ENCODE measurements around the gene CPNE5. TPM values are rescaled to one million over a fixed set of nuclear protein-coding genes. Genes with fewer than 3 reads are reported as not detected.

The CPNE5 gene
- polyA plus RNA-seq, 2 of the 4 experiments (the other 2 are of a cell fraction): 0.03 to 0.13 TPM

DNA sequence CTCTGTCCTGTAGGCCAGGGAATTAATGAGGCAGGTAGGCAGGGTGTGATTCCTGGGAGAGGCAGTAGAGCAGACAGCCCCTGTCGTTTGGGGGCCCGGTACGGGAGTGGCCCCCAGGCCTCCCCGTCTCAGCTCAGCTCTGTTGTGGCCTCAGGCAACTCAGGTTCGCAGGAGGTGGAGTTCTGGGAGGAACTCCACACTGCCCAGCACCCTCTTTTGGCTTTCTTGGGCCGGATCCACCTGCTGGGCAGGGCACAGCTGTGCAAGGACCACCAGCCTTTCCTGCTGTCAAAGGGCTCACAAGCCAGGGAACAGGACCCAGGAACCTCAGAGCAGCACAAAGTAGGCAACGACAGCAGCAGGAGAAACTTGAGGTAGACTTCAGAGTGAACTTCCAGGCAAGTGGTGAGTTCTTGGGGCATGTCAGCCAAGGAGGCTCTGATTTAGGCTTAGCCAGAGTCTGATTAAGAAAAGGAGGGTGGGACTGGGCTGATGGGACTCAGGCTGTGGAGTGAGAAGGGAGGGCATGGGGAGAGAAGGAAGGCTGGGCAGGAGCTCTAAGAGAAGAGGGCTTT, 104.7 kb downstream of the CPNE5 start (continued):
- TF ChIP-seq, protein P1, sequence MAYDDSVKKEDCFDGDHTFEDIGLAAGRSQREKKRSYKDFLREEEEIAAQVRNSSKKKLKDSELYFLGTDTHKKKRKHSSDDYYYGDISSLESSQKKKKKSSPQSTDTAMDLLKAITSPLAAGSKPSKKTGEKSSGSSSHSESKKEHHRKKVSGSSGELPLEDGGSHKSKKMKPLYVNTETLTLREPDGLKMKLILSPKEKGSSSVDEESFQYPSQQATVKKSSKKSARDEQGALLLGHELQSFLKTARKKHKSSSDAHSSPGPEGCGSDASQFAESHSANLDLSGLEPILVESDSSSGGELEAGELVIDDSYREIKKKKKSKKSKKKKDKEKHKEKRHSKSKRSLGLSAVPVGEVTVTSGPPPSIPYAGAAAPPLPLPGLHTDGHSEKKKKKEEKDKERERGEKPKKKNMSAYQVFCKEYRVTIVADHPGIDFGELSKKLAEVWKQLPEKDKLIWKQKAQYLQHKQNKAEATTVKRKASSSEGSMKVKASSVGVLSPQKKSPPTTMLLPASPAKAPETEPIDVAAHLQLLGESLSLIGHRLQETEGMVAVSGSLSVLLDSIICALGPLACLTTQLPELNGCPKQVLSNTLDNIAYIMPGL (CRISPR knock-in tag; IDR thresholded peaks at IDR 0.05; ENCODE audit: borderline replicate concordance): no peak

DNA sequence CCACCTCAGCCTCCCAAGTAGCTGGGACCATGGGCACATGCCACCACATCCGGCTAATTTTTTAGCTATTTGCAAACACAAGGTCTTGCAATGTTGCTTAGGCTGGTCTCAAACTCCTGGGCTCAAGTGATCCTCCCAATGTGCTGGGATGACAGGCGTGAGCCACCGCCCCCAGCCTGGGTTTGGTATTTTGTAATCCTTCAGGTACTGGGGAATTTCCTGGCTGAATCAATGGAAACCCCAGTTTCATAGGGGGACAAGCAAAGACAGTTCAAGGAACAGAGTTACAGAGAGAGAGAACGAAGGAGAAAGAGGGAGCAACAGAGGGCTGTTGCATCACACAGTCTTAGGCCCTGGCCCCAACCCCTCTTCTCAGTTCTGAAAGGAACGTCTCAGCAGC, 105.9 kb downstream of the CPNE5 start:
- ChIA-PET POLR2A (no interaction called here), CTCF (interaction anchor here (0.9 to 1.7 kb wide), 3 partner anchors 8 to 116 kb away, joined by 3 to 5 read pairs (median 3); no protein-coding TSS in a partner anchor)
- no peak overlapping the region for H3K4me3 ChIP-seq
- no peak overlapping the region for H3K27ac ChIP-seq
- no peak for DNase-seq (ENCODE audit: low read depth in 1 of 2, low spot score in 1 of 2)
- FAIRE-seq: no peak
- no peak overlapping the region for H3K4me2 ChIP-seq
- TF ChIP-seq CHD2 (IDR thresholded peaks at IDR 0.05; ENCODE audit: low read length, partially characterized antibody) (no peak), JUNB (IDR thresholded peaks at IDR 0.05) (no peak), GATA3 (IDR thresholded peaks at IDR 0.05; ENCODE audit: borderline replicate concordance) (no peak), SREBF2 (IDR thresholded peaks at IDR 0.05) (no peak), EP300 (IDR thresholded peaks at IDR 0.05) (no peak), FOXS1 (CRISPR knock-in tag; IDR thresholded peaks at IDR 0.05) (no peak), CBX8 (IDR thresholded peaks at IDR 0.05) (no peak), MYC (IDR thresholded peaks at IDR 0.05; ENCODE audit: borderline replicate concordance, low read length) (no peak), HDAC2 (IDR thresholded peaks at IDR 0.05) (no peak), FOSB (CRISPR knock-in tag; IDR thresholded peaks at IDR 0.05) (no peak), TFCP2L1 (CRISPR knock-in tag; IDR thresholded peaks at IDR 0.05) (no peak), TP53 (CRISPR knock-in tag; IDR thresholded peaks at IDR 0.05) (no peak)
- TF ChIP-seq, protein P2, sequence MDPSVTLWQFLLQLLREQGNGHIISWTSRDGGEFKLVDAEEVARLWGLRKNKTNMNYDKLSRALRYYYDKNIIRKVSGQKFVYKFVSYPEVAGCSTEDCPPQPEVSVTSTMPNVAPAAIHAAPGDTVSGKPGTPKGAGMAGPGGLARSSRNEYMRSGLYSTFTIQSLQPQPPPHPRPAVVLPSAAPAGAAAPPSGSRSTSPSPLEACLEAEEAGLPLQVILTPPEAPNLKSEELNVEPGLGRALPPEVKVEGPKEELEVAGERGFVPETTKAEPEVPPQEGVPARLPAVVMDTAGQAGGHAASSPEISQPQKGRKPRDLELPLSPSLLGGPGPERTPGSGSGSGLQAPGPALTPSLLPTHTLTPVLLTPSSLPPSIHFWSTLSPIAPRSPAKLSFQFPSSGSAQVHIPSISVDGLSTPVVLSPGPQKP (IDR thresholded peaks at IDR 0.05; ENCODE audit: low read depth, low read length): no peak
- TF ChIP-seq, protein P3, sequence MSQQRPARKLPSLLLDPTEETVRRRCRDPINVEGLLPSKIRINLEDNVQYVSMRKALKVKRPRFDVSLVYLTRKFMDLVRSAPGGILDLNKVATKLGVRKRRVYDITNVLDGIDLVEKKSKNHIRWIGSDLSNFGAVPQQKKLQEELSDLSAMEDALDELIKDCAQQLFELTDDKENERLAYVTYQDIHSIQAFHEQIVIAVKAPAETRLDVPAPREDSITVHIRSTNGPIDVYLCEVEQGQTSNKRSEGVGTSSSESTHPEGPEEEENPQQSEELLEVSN (IDR thresholded peaks at IDR 0.05; ENCODE audit: borderline replicate concordance, low read depth): no peak
- no peak for ATAC-seq
- no peaks in the 10 kb centered on the region for H3K9me3 ChIP-seq
- H3K4me1 ChIP-seq: 0 out of 3 replicates have a peak, but pooled peaks cover 7% of the 10 kb centered on the region
- WGBS (ENCODE audit: missing lambda C conversion rate): 81% methylated on average over 5 of the region's 5 CpGs

DNA sequence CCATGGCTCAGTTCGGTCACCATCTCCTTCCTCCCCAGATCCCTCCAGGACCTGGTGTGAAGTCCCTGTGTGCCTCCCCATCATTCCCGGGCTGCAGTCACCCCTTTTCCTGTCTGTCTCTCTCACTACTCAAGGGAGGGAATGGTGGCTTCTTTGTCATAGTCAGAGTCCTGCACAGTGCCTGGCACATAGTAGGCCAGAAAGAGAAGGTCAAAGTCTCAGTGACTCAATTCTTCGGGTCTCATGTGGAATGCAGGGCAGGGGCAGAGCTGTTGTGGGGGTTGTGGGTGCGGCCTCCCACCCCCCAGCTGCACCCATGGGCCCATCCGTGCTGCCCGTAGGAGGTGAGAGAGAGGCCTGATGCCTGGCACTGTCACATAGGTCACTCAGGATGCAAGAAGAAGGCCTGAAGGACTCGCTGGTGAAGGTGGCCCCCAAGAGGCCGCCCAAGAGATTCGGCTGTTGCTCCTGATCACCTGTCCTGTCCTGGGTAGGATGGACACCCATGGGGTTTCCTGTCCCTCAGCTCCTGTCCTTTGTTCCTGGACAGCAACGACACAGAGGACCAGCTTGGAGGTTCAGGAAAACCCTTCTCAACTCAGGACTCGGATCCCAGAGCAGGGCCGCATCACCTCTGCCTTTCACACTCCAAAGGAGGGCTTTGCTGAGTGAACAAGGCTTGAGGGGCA, 107.5 kb downstream of the CPNE5 start:
- H3K4me3 ChIP-seq: no peak overlapping the region
- no peak overlapping the region for H3K27ac ChIP-seq
- DNase-seq (ENCODE audit: low read depth in 1 of 2, low spot score in 1 of 2) (no peak), ATAC-seq (no peak), FAIRE-seq (no peak)
- TF ChIP-seq, protein P4, sequence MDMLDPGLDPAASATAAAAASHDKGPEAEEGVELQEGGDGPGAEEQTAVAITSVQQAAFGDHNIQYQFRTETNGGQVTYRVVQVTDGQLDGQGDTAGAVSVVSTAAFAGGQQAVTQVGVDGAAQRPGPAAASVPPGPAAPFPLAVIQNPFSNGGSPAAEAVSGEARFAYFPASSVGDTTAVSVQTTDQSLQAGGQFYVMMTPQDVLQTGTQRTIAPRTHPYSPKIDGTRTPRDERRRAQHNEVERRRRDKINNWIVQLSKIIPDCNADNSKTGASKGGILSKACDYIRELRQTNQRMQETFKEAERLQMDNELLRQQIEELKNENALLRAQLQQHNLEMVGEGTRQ (IDR thresholded peaks at IDR 0.05): no peak
- TF ChIP-seq, protein P5, sequence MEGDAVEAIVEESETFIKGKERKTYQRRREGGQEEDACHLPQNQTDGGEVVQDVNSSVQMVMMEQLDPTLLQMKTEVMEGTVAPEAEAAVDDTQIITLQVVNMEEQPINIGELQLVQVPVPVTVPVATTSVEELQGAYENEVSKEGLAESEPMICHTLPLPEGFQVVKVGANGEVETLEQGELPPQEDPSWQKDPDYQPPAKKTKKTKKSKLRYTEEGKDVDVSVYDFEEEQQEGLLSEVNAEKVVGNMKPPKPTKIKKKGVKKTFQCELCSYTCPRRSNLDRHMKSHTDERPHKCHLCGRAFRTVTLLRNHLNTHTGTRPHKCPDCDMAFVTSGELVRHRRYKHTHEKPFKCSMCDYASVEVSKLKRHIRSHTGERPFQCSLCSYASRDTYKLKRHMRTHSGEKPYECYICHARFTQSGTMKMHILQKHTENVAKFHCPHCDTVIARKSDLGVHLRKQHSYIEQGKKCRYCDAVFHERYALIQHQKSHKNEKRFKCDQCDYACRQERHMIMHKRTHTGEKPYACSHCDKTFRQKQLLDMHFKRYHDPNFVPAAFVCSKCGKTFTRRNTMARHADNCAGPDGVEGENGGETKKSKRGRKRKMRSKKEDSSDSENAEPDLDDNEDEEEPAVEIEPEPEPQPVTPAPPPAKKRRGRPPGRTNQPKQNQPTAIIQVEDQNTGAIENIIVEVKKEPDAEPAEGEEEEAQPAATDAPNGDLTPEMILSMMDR (IDR thresholded peaks at IDR 0.05): no peak
- TF ChIP-seq ESRRA (IDR thresholded peaks at IDR 0.05; ENCODE audit: borderline replicate concordance, low read length) (no peak), TP53 (CRISPR knock-in tag; IDR thresholded peaks at IDR 0.05) (no peak), RFX5 (IDR thresholded peaks at IDR 0.05) (no peak), JUN (IDR thresholded peaks at IDR 0.05) (no peak), MAZ (IDR thresholded peaks at IDR 0.05; ENCODE audit: borderline replicate concordance, low read depth, low read length) (no peak), ZC3H11A (IDR thresholded peaks at IDR 0.05) (no peak), FOXS1 (CRISPR knock-in tag; IDR thresholded peaks at IDR 0.05) (no peak), EP300 (IDR thresholded peaks at IDR 0.05) (no peak), ZSCAN20 (CRISPR knock-in tag; IDR thresholded peaks at IDR 0.05) (no peak), NFE2L2 (conservative IDR thresholded peaks at IDR 0.05; ENCODE audit: low read length) (no peak), POLR2A (IDR thresholded peaks at IDR 0.05; ENCODE audit: low read length) (no peak), HDAC2 (IDR thresholded peaks at IDR 0.05) (no peak), EHMT2 (IDR thresholded peaks at IDR 0.05; ENCODE audit: low read depth) (no peak), ZNF302 (CRISPR knock-in tag; IDR thresholded peaks at IDR 0.05) (no peak)
- TF ChIP-seq, protein P6, sequence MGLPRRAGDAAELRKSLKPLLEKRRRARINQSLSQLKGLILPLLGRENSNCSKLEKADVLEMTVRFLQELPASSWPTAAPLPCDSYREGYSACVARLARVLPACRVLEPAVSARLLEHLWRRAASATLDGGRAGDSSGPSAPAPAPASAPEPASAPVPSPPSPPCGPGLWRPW (IDR thresholded peaks at IDR 0.05): no peak
- TF ChIP-seq, protein P3 (IDR thresholded peaks at IDR 0.05; ENCODE audit: borderline replicate concordance, low read depth): no peak
- no peaks in the 10 kb centered on the region for H3K9me3 ChIP-seq
- CTCF ChIA-PET: interaction anchor here (1.1 kb wide), 1 partner anchor 10 kb away, joined by 3 read pairs; no protein-coding TSS in a partner anchor
- WGBS (ENCODE audit: missing lambda C conversion rate): 74% methylated on average over 9 of the region's 12 CpGs
- H3K4me2 ChIP-seq: no peak overlapping the region
- 0 out of 3 replicates have a peak, but pooled peaks cover 7% of the 10 kb centered on the region for H3K4me1 ChIP-seq
- POLR2A ChIA-PET: no interaction called here
